ENCODE results near the gene TMOD4. TPM values are rescaled to one million over a fixed set of nuclear protein-coding genes. Genes with fewer than 3 reads are reported as not detected.

TMOD4 gene
- total and polyA plus RNA-seq, 5 donors from 2014 or later = 3.3 TPM; not detected in 4

GRCh38 chr1:151130987-151131586, 44.7 kb downstream of the TMOD4 start:
- ATAC-seq (ENCODE audit: low read depth in 2 of 2) (peak; percentile 96 to 99), DNase-seq (peak; percentile 58 to 91 (median 78))
- Histone ChIP-seq H3K9me3 (ENCODE audit: control insufficient read depth in 2 of 2, low read length in 2 of 2) (no peaks in the 10 kb centered on the region), H3K4me1 (ENCODE audit: control insufficient read depth, insufficient read depth, low read length, poor library complexity, severe bottlenecking) (peaks cover 11% of the 10 kb centered on the region), H3K36me3 (ENCODE audit: control insufficient read depth, insufficient read depth, low read length) (no peaks in the 10 kb centered on the region), H3K27ac (ENCODE audit: insufficient read depth, low read length, poor library complexity, severe bottlenecking) (no peak overlapping the region), H3K27me3 (ENCODE audit: control insufficient read depth, insufficient read depth, low read length) (no peaks in the 10 kb centered on the region), H3K4me3 (ENCODE audit: low read depth, low read length) (peak overlapping the region; percentile 55)
- Mint-ChIP-seq H3K36me3 (peaks cover 7% of the 10 kb centered on the region), H3K27ac (peak overlapping the region in 2 of 3 donors; percentile 51 to 54), H3K27me3 (no peaks in the 10 kb centered on the region), H3K4me1 (peaks cover 0 to 13% (median 1%) of the 10 kb centered on the region in 4 donors), H3K9me3 (no peaks in the 10 kb centered on the region), H3K4me3 (peak overlapping the region; percentile 78 to 92 (median 82))

DNA sequence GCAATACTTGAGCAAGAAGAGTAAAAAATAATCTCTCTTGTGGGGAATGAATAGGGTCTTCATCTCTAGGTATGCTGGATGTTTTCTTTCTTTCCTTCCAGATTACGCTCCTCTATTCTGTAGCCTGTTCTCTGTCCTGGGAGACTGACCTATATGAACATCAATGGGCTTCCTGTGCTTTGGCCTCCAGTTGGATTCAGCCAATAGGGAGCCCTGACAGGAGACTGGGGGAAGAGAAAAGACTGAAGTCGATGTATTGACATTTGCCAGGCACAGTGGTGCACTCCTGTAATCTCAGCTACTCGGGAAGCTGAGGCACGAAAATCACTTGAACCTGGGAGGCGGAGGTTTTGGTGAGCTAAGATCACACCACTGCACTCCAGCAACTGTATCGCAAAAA, 47.0 kb downstream of the TMOD4 start:
- H3K4me1 Mint-ChIP-seq = peaks cover 0 to 17% (median 4%) of the 10 kb centered on the region in 4 donors
- no peak overlapping the region for H3K27ac Mint-ChIP-seq
- Histone ChIP-seq H3K36me3 (ENCODE audit: control insufficient read depth, insufficient read depth, low read length) (peaks cover 8% of the 10 kb centered on the region), H3K9me3 (ENCODE audit: control insufficient read depth in 2 of 2, low read length in 2 of 2) (no peaks in the 10 kb centered on the region), H3K4me1 (ENCODE audit: control insufficient read depth, insufficient read depth, low read length, poor library complexity, severe bottlenecking) (peaks cover 11% of the 10 kb centered on the region), H3K4me3 (ENCODE audit: low read depth, low read length) (no peak overlapping the region), H3K27me3 (ENCODE audit: control insufficient read depth, insufficient read depth, low read length) (no peaks in the 10 kb centered on the region), H3K27ac (ENCODE audit: insufficient read depth, low read length, poor library complexity, severe bottlenecking) (no peak overlapping the region)
- DNase-seq = no peak
- H3K4me3 Mint-ChIP-seq = no peak overlapping the region
- H3K27me3 Mint-ChIP-seq = no peaks in the 10 kb centered on the region
- H3K9me3 Mint-ChIP-seq = no peaks in the 10 kb centered on the region
- H3K36me3 Mint-ChIP-seq = peaks cover 12% of the 10 kb centered on the region
- ATAC-seq (ENCODE audit: low read depth in 2 of 2) = no peak

DNA sequence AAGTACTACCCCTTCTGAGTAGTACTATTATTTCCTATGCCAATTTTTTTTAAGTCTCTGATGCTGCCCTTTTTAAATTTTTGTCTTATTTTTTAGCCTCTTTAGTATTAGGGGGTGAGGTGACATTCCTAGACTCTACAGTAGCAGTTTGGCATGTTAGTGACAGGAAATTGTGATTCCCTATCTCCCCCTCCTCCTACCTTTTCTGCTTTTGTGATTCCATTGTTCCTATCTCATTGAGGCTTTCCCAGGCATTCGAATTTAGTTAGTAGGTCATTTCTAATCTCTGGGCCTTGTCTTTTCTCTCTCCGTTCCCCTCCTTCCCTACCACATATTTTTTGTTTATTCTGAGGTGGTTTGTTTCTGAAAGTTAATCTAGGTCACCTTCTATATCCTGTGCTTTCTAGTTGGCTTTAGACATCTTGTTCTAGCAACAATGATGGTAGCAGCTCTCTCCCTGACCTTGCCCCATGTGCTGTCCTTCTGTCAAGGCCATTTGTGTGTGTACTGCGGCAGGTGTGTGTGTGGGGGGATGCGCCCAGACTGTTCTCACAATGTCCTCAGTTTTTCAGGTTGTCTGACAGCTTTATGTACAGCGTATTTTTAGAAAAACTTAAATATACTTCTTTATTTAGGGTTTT, 50.9 kb downstream of the TMOD4 start:
- no peaks in the 10 kb centered on the region for H3K27me3 ChIP-seq (ENCODE audit: control insufficient read depth, insufficient read depth, low read length)
- DNase-seq (no peak), ATAC-seq (ENCODE audit: low read depth in 2 of 2) (no peak)
- peaks cover 29% of the 10 kb centered on the region for H3K36me3 Mint-ChIP-seq
- H3K36me3 ChIP-seq (ENCODE audit: control insufficient read depth, insufficient read depth, low read length) = peaks cover 16% of the 10 kb centered on the region
- H3K4me1 ChIP-seq (ENCODE audit: control insufficient read depth, insufficient read depth, low read length, poor library complexity, severe bottlenecking) = no peaks in the 10 kb centered on the region
- no peak overlapping the region for H3K27ac ChIP-seq (ENCODE audit: insufficient read depth, low read length, poor library complexity, severe bottlenecking)
- no peak overlapping the region for H3K4me3 Mint-ChIP-seq
- H3K9me3 ChIP-seq (ENCODE audit: control insufficient read depth in 2 of 2, low read length in 2 of 2) = no peaks in the 10 kb centered on the region
- H3K27ac Mint-ChIP-seq = peak overlapping the region; percentile 39 to 98 (median 48)
- H3K4me1 Mint-ChIP-seq = peaks cover 0 to 6% (median 2%) of the 10 kb centered on the region in 4 donors
- H3K9me3 Mint-ChIP-seq = no peaks in the 10 kb centered on the region
- no peaks in the 10 kb centered on the region for H3K27me3 Mint-ChIP-seq
- no peak overlapping the region for H3K4me3 ChIP-seq (ENCODE audit: low read depth, low read length)

Other genes with a start within 250 kb of the TMOD4 start
- 48.7 TPM for gene SETDB1, start 249.6 kb downstream of the TMOD4 start, total RNA-seq
- 10 to 100 TPM in 3 of 4 donors, 1 to 10 TPM in 1; 9.4 to 13.6 (median 12.3) TPM for gene SETDB1, start 249.6 kb downstream of the TMOD4 start, polyA plus RNA-seq
- 99.1 TPM for gene CERS2, start 201.1 kb downstream of the TMOD4 start, total RNA-seq
- 100 to 1,000 TPM; 179 to 201 (median 189) TPM for gene CERS2, start 201.1 kb downstream of the TMOD4 start, polyA plus RNA-seq
- gene ANXA9, start 193.7 kb downstream of the TMOD4 start, total RNA-seq = not detected
- gene ANXA9, start 193.7 kb downstream of the TMOD4 start, polyA plus RNA-seq = not detected
- 12.9 TPM for gene MINDY1, start 169.1 kb downstream of the TMOD4 start, total RNA-seq
- 1 to 10 TPM; 3.0 to 8.9 (median 5.1) TPM for gene MINDY1, start 169.1 kb downstream of the TMOD4 start, polyA plus RNA-seq
- 18.0 TPM for gene PRUNE1, start 167.5 kb downstream of the TMOD4 start, total RNA-seq
- 10 to 100 TPM; 46.5 to 56.3 (median 52.3) TPM for gene PRUNE1, start 167.5 kb downstream of the TMOD4 start, polyA plus RNA-seq
- gene BNIPL, start 139.4 kb downstream of the TMOD4 start, total RNA-seq = 0.94 TPM
- under 1 TPM; 0.07 to 0.43 (median 0.18) TPM for gene BNIPL, start 139.4 kb downstream of the TMOD4 start, polyA plus RNA-seq
- 0.67 TPM for gene C1orf56, start 128.2 kb downstream of the TMOD4 start, total RNA-seq
- gene C1orf56, start 128.2 kb downstream of the TMOD4 start, polyA plus RNA-seq = 1 to 10 TPM; 3.5 to 4.8 (median 4.1) TPM
- gene CDC42SE1, start 116.4 kb downstream of the TMOD4 start, total RNA-seq = 496 TPM
- gene CDC42SE1, start 116.4 kb downstream of the TMOD4 start, polyA plus RNA-seq = 100 to 1,000 TPM; 119 to 152 (median 140) TPM
- gene MLLT11, start 115.6 kb downstream of the TMOD4 start, total RNA-seq = 3.9 TPM
- 1 to 10 TPM; 3.1 to 4.4 (median 4.2) TPM for gene MLLT11, start 115.6 kb downstream of the TMOD4 start, polyA plus RNA-seq
- gene GABPB2, start 105.2 kb downstream of the TMOD4 start, total RNA-seq = 26.4 TPM
- 1 to 10 TPM; 5.4 to 8.1 (median 6.0) TPM for gene GABPB2, start 105.2 kb downstream of the TMOD4 start, polyA plus RNA-seq
- gene SEMA6C, start 29.4 kb downstream of the TMOD4 start, total RNA-seq = 7.2 TPM
- under 1 TPM; 0.63 to 0.76 (median 0.73) TPM for gene SEMA6C, start 29.4 kb downstream of the TMOD4 start, polyA plus RNA-seq
- 4.3 TPM for gene TNFAIP8L2, start 19.3 kb downstream of the TMOD4 start, total RNA-seq
- 10 to 100 TPM; 32.9 to 62.5 (median 47.2) TPM for gene TNFAIP8L2, start 19.3 kb downstream of the TMOD4 start, polyA plus RNA-seq
- 0.54 TPM for gene LYSMD1, start 10.1 kb downstream of the TMOD4 start, total RNA-seq
- gene LYSMD1, start 10.1 kb downstream of the TMOD4 start, polyA plus RNA-seq = under 1 TPM in 3 of 4 donors, not detected in 1; 0.14 to 0.18 (median 0.14) TPM
- gene SCNM1, start 9.8 kb downstream of the TMOD4 start, total RNA-seq = 51.0 TPM
- gene SCNM1, start 9.8 kb downstream of the TMOD4 start, polyA plus RNA-seq = 100 to 1,000 TPM in 1 of 4 donors, 10 to 100 TPM in 3; 74.3 to 104 (median 90.5) TPM
- 41.8 TPM for gene VPS72, start 14.2 kb upstream of the TMOD4 start, total RNA-seq
- 100 to 1,000 TPM in 1 of 4 donors, 10 to 100 TPM in 3; 83.0 to 101 (median 95.0) TPM for gene VPS72, start 14.2 kb upstream of the TMOD4 start, polyA plus RNA-seq
- gene PIP5K1A, start 22.6 kb upstream of the TMOD4 start, total RNA-seq = 60.3 TPM
- 10 to 100 TPM; 12.0 to 17.5 (median 15.1) TPM for gene PIP5K1A, start 22.6 kb upstream of the TMOD4 start, polyA plus RNA-seq
- gene PSMD4, start 78.8 kb upstream of the TMOD4 start, total RNA-seq = 91.6 TPM
- 100 to 1,000 TPM; 242 to 392 (median 297) TPM for gene PSMD4, start 78.8 kb upstream of the TMOD4 start, polyA plus RNA-seq
- 31.9 TPM for gene ZNF687, start 106.3 kb upstream of the TMOD4 start, total RNA-seq
- gene ZNF687, start 106.3 kb upstream of the TMOD4 start, polyA plus RNA-seq = 1 to 10 TPM in 3 of 4 donors, under 1 TPM in 1; 0.46 to 1.9 (median 1.4) TPM
- gene PI4KB, start 151.4 kb upstream of the TMOD4 start, total RNA-seq = 73.5 TPM
- 10 to 100 TPM; 48.4 to 57.4 (median 53.3) TPM for gene PI4KB, start 151.4 kb upstream of the TMOD4 start, polyA plus RNA-seq
- gene RFX5, start 171.3 kb upstream of the TMOD4 start, total RNA-seq = 105 TPM
- 10 to 100 TPM; 28.8 to 35.9 (median 35.2) TPM for gene RFX5, start 171.3 kb upstream of the TMOD4 start, polyA plus RNA-seq
- not detected for gene SELENBP1, start 196.7 kb upstream of the TMOD4 start, total RNA-seq
- not detected for gene SELENBP1, start 196.7 kb upstream of the TMOD4 start, polyA plus RNA-seq
- gene PSMB4, start 223.6 kb upstream of the TMOD4 start, total RNA-seq = 344 TPM
- 10 to 100 TPM; 79.4 to 99.1 (median 91.0) TPM for gene PSMB4, start 223.6 kb upstream of the TMOD4 start, polyA plus RNA-seq